H1 (cell line): ENCODE measurements around the gene MORF4L1. TPM values are rescaled to one million over a fixed set of nuclear protein-coding genes. Genes with fewer than 3 reads are reported as not detected.

ENCODE experiments used
- CTCF ChIA-PET: fragments of 300-600 bp; sonication (Branson Sonifier 250); formaldehyde crosslinking; loops from one replicate; lab custom pipeline; 2021; ENCODE audit not compliant: partially characterized antibody; lab: Charles Lee
- POLR2A ChIA-PET: fragments of 300-600 bp; sonication (Branson Sonifier 250); formaldehyde crosslinking; loops from one replicate; lab custom pipeline; 2021; ENCODE audit warnings: inconsistent platforms; ENCODE audit not compliant: partially characterized antibody; lab: Charles Lee
- DNase-seq, 2 experiments: peaks; one replicate each; pipeline versions ENCODE4 v3.0.0 to v3.0.0-alpha.2; 2010 to 2022; ENCODE audit warnings: low spot score in 2 of 2, low read depth in 1 of 2, mixed read lengths in 1 of 2
- FAIRE-seq: peaks from 2 replicates; lab custom pipeline; 2011; peaks lifted over from hg19 to GRCh38; lab: Jason Lieb, UNC
- H2AFZ ChIP-seq: 2 replicates; pipeline ENCODE4 v1.8.1; 2012; ENCODE audit warnings: low read length, inconsistent platforms
- H2AK5ac ChIP-seq: 2 replicates; pipeline ENCODE4 v1.6.1; 2013; ENCODE audit warnings: low read depth, low read length
- H2BK120ac ChIP-seq: replicated peaks from 2 replicates; pipeline ENCODE3; 2013; ENCODE audit warnings: low read depth, low read length, inconsistent platforms
- H2BK12ac ChIP-seq: 2 replicates; pipeline ENCODE4 v1.6.1; 2013; ENCODE audit warnings: low read depth, low read length
- H2BK15ac ChIP-seq: 2 replicates; pipeline ENCODE4 v1.6.1; 2013; ENCODE audit warnings: low read length
- H2BK20ac ChIP-seq: 2 replicates; pipeline ENCODE4 v1.6.1; 2013; ENCODE audit warnings: low read length
- H2BK5ac ChIP-seq: 2 replicates; pipeline ENCODE4 v1.6.1; 2013; ENCODE audit warnings: low read depth, low read length
- H3K14ac ChIP-seq: 2 replicates; pipeline ENCODE4 v1.6.1; 2013; ENCODE audit warnings: inconsistent platforms; ENCODE audit not compliant: insufficient read length
- H3K18ac ChIP-seq: 2 replicates; pipeline ENCODE4 v1.6.1; 2013; ENCODE audit warnings: low read length; ENCODE audit errors: extremely low read depth
- H3K23ac ChIP-seq: 2 replicates; pipeline ENCODE4 v1.6.1; 2013; ENCODE audit warnings: inconsistent platforms; ENCODE audit not compliant: insufficient read length
- H3K23me2 ChIP-seq: 2 replicates; pipeline ENCODE4 v1.6.1; 2013; ENCODE audit warnings: low read depth, low read length
- H3K27ac ChIP-seq: 2 replicates; pipeline ENCODE4 v1.6.1; 2011; ENCODE audit warnings: low read depth, low read length, inconsistent platforms
- H3K27me3 ChIP-seq, 4 experiments: replicated peaks in 1 of 4; 1 replicate in 1 of 4; 2 replicates in 3 of 4; pipeline versions ENCODE4 v1.6.1 to v1.8.1; 2011 to 2013; ENCODE audit warnings: low read length in 3 of 4, mild to moderate bottlenecking in 3 of 4, inconsistent platforms in 2 of 4, mixed read lengths in 2 of 4, moderate library complexity in 1 of 4; ENCODE audit not compliant: control insufficient read depth in 3 of 4, insufficient read depth in 3 of 4; ENCODE audit errors: extremely low read depth in 1 of 4
- H3K36me3 ChIP-seq, 4 experiments: 2 replicates each; pipeline versions ENCODE4 v1.6.1 to v1.8.1; 2011 to 2013; ENCODE audit warnings: mild to moderate bottlenecking in 4 of 4, low read length in 3 of 4, moderate library complexity in 2 of 4, control low read depth in 1 of 4, inconsistent platforms in 1 of 4; ENCODE audit not compliant: insufficient read depth in 4 of 4, control insufficient read depth in 2 of 4
- H3K4ac ChIP-seq: replicated peaks from 2 replicates; pipeline ENCODE3; 2013; ENCODE audit warnings: low read length, low read depth, mixed read lengths, inconsistent platforms; ENCODE audit not compliant: insufficient read length
- H3K4me1 ChIP-seq, 4 experiments: replicated peaks in 1 of 4; 1 replicate in 1 of 4; 2 replicates in 3 of 4; pipeline versions ENCODE4 v1.6.1 to v1.8.1; 2011 to 2013; ENCODE audit warnings: low read length in 3 of 4, inconsistent platforms in 2 of 4, mixed read lengths in 1 of 4; ENCODE audit not compliant: insufficient read depth in 4 of 4, control insufficient read depth in 3 of 4
- H3K4me2 ChIP-seq, 2 experiments: 2 replicates each; pipeline versions ENCODE4 v1.6.1 to v1.8.1; 2011 to 2013; ENCODE audit warnings: low read depth in 2 of 2, low read length in 2 of 2, control low read depth in 1 of 2, inconsistent platforms in 1 of 2, mild to moderate bottlenecking in 1 of 2; ENCODE audit not compliant: insufficient read depth in 1 of 2
- H3K4me3 ChIP-seq, 4 experiments: fragments of 200-600, 300-600 bp in 1 of 4; sonication (generic), shearing (Covaris generic), sonication (Bioruptor Twin) in 1 of 4; 2 replicates each; pipeline versions ENCODE4 v1.5.1 to v1.8.1; 2011 to 2016; ENCODE audit warnings: low read length in 4 of 4, low read depth in 3 of 4, control low read depth in 2 of 4, inconsistent platforms in 2 of 4, mild to moderate bottlenecking in 2 of 4, mixed read lengths in 1 of 4, moderate library complexity in 1 of 4; ENCODE audit not compliant: insufficient read depth in 2 of 4; ENCODE audit errors: extremely low read depth in 1 of 4
- H3K56ac ChIP-seq: replicated peaks from 2 replicates; pipeline ENCODE3; 2013; ENCODE audit warnings: low read depth, mild to moderate bottlenecking, mixed read lengths, low read length, inconsistent platforms; ENCODE audit not compliant: insufficient read length
- H3K79me1 ChIP-seq: 2 replicates; pipeline ENCODE4 v1.6.1; 2013; ENCODE audit warnings: low read depth, low read length, control low read depth
- H3K79me2 ChIP-seq, 2 experiments: 2 replicates each; pipeline versions ENCODE4 v1.6.1 to v1.8.1; 2012 to 2013; ENCODE audit warnings: low read length in 2 of 2, mild to moderate bottlenecking in 2 of 2, inconsistent platforms in 1 of 2; ENCODE audit not compliant: insufficient read depth in 2 of 2, control insufficient read depth in 1 of 2
- H3K9ac ChIP-seq, 4 experiments: replicated peaks in 1 of 4; 1 replicate in 1 of 4; 2 replicates in 3 of 4; pipeline versions ENCODE4 v1.6.1 to v1.8.1; 2011 to 2013; ENCODE audit warnings: low read depth in 3 of 4, low read length in 3 of 4, control low read depth in 2 of 4, mild to moderate bottlenecking in 2 of 4, moderate library complexity in 2 of 4, inconsistent platforms in 1 of 4; ENCODE audit errors: extremely low read depth in 1 of 4
- H3K9me3 ChIP-seq, 2 experiments: 2 replicates each; pipeline versions ENCODE4 v1.6.1 to v1.8.1; 2012 to 2013; ENCODE audit warnings: mild to moderate bottlenecking in 2 of 2, moderate library complexity in 2 of 2, control low read depth in 1 of 2, inconsistent platforms in 1 of 2, low read depth in 1 of 2, low read length in 1 of 2, mixed read lengths in 1 of 2; ENCODE audit not compliant: insufficient read depth in 2 of 2
- H4K20me1 ChIP-seq, 2 experiments: replicated peaks in 1 of 2; 2 replicates each; pipeline versions ENCODE3 to v1.8.1; 2011 to 2013; ENCODE audit warnings: inconsistent platforms in 2 of 2, low read length in 2 of 2, mild to moderate bottlenecking in 1 of 2; ENCODE audit not compliant: insufficient read depth in 2 of 2, control insufficient read depth in 1 of 2
- H4K5ac ChIP-seq: 2 replicates; pipeline ENCODE4 v1.6.1; 2013; ENCODE audit warnings: low read length, low read depth, mixed read lengths, inconsistent platforms; ENCODE audit not compliant: insufficient read length
- H4K8ac ChIP-seq: 2 replicates; pipeline ENCODE4 v1.8.0; 2013; ENCODE audit warnings: mild to moderate bottlenecking, moderate library complexity, low read length, inconsistent platforms; ENCODE audit not compliant: insufficient read depth; ENCODE audit errors: extremely low read depth
- H4K91ac ChIP-seq: replicated peaks from 2 replicates; pipeline ENCODE3; 2013; ENCODE audit warnings: low read length, mixed read lengths, inconsistent platforms; ENCODE audit not compliant: insufficient read length
- BCL11A ChIP-seq, 2 experiments: IDR thresholded peaks; one replicate each; pipeline ENCODE4 v1.6.1; 2011; ENCODE audit warnings: low read depth in 2 of 2, low read length in 2 of 2, mild to moderate bottlenecking in 2 of 2
- WGBS, 2 experiments: shearing (Covaris generic) in 1 of 2; methylation state at CpG; one replicate each; pipeline versions ENCODE4 v1.1.6 to v1.1.7; 2013 to 2015; ENCODE audit warnings: low lambda C conversion rate in 2 of 2, mixed read lengths in 2 of 2, inconsistent platforms in 1 of 2, low coverage in 1 of 2, missing lambda C conversion rate in 1 of 2; ENCODE audit not compliant: insufficient replicate concordance in 2 of 2, insufficient coverage in 1 of 2, insufficient read length in 1 of 2; ENCODE audit errors: extremely low coverage in 1 of 2, missing lambda C conversion rate in 1 of 2; 5-methylcytosine and 5-hydroxymethylcytosine counted together
- polyA plus RNA-seq, 7 experiments: library from polyadenylated mRNA; depleted of rRNA in 3 of 7; stranded (reverse) in 5 of 7; unstranded in 2 of 7; fragments of >200 nt in 5 of 7; fragments of 200-250 nt in 2 of 7; gene quantifications; 1 replicate in 5 of 7; 2 replicates in 1 of 7; 4 replicates in 1 of 7; pipeline versions ENCODE4 v1.2.1 to v1.2.3, GENCODE V29; 2011 to 2013; ENCODE audit warnings: missing spikeins in 2 of 7, mixed read lengths in 2 of 7
- total RNA-seq: library from RNA; stranded (reverse); fragmentation: NEBNext Ultra II Directional; extraction: Animal tissue kit (Norgen Biotek cat#: 25700); gene quantifications from 2 replicates; pipeline ENCODE4 v1.2.1, GENCODE V29; 2021

The MORF4L1 gene
- total and polyA plus RNA-seq, 2 of the 8 experiments (the other 6 are each of a cell fraction or from before 2014, with no cell fraction given), result 260 to 533 TPM

GRCh38 chr15:78875107-78875914 is 2.6 kb downstream of the MORF4L1 start:
- H3K27ac ChIP-seq, result peak overlapping the region; percentile 41; the same call in 1 of the 2 replicates
- ChIA-PET CTCF (interaction anchor here (1.4 kb wide), 1 partner anchor 16 kb away, joined by 3 read pairs; no protein-coding TSS in a partner anchor), POLR2A (interaction anchor here (0.6 to 3.8 kb wide), 6 partner anchors 9 to 106 kb away, joined by 3 to 59 read pairs (median 4); no protein-coding TSS in a partner anchor)
- H2BK15ac ChIP-seq, result no peak overlapping the region
- no peak overlapping the region for H3K23ac ChIP-seq
- no peak for DNase-seq
- H2BK20ac ChIP-seq, result no peak overlapping the region
- peaks cover 58 to 72% of the 10 kb centered on the region in 2 experiments for H3K79me2 ChIP-seq
- no peak overlapping the region for H4K8ac ChIP-seq
- no peak overlapping the region for H2BK120ac ChIP-seq
- no peak for FAIRE-seq
- H4K5ac ChIP-seq, result no peak overlapping the region
- H3K27me3 ChIP-seq, result no peaks in the 10 kb centered on the region
- whole genome bisulfite sequencing, 2 experiments, result 80 to 100% methylated on average over 1 to 22 of the region's 22 CpGs
- H4K91ac ChIP-seq, result no peak overlapping the region
- H3K79me1 ChIP-seq, result no peaks in the 10 kb centered on the region
- H3K14ac ChIP-seq, result no peak overlapping the region
- peaks cover 2 to 10% (median 2%) of the 10 kb centered on the region in 4 experiments; a peak in 3 of 8 replicates for H3K36me3 ChIP-seq
- no peak overlapping the region for H2BK5ac ChIP-seq
- H3K9ac ChIP-seq, result peak overlapping the region in 1 of 4 experiments; percentile 34; a peak in 1 of 7 replicates
- no peak overlapping the region for H2AFZ ChIP-seq
- H2BK12ac ChIP-seq, result no peak overlapping the region
- peaks cover 1 to 11% (median 7%) of the 10 kb centered on the region in 4 experiments; a peak in 3 of 7 replicates for H3K4me1 ChIP-seq
- no peaks in the 10 kb centered on the region for H3K9me3 ChIP-seq
- H3K23me2 ChIP-seq, result peaks cover 4% of the 10 kb centered on the region; the same call in 1 of the 2 replicates
- TF ChIP-seq BCL11A (IDR thresholded peaks at IDR 0.05; ENCODE audit: low read depth in 2 of 2, low read length in 2 of 2), result no peak
- peak overlapping the region; percentile 97 to 100 (median 99); a peak in 7 of 8 replicates for H3K4me3 ChIP-seq
- no peak overlapping the region for H3K56ac ChIP-seq
- peak overlapping the region; percentile 66 to 68 for H3K4me2 ChIP-seq
- H3K4ac ChIP-seq, result no peak overlapping the region
- peaks cover 37 to 42% of the 10 kb centered on the region in 2 experiments for H4K20me1 ChIP-seq
- no peak overlapping the region for H2AK5ac ChIP-seq
- H3K18ac ChIP-seq, result no peak overlapping the region
